ENCODE measurements around the gene PTGIR. TPM values are rescaled to one million over a fixed set of nuclear protein-coding genes. Genes with fewer than 3 reads are reported as not detected.

The PTGIR gene
- total and polyA plus RNA-seq, 2 of the 4 experiments (the other 2 are of a cell fraction) = 0.54 to 5.3 TPM

DNA sequence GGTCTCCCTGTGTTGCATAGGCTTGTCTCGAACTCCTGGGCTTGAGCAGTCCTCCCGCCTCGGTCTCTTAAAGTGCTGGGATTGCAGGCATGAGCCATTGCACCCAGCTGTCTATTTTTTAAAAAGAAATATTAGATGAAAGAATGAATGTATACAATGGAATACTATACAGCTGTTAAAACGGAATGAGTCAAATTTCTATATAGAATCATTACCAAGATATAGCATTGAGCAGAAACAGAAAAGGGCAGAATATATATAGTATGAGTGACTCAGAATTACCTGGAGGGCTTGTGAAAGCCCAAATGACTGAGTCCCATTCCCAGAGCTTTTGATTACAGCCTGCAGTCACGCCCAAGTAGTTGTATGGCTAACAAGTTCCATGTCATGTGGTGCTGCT is 31.7 kb upstream of the PTGIR start:
- H3K27ac ChIP-seq (ENCODE audit: insufficient read depth, low read length) = no peak overlapping the region
- 0 out of 2 replicates have a peak, but pooled peaks cover 3% of the 10 kb centered on the region for H3K9me1 ChIP-seq (ENCODE audit: insufficient read depth, low read length)
- H2AK5ac ChIP-seq (ENCODE audit: low read depth, low read length) = no peak overlapping the region
- no peak overlapping the region for H3K23ac ChIP-seq (ENCODE audit: low read depth, low read length)
- H4K5ac ChIP-seq (ENCODE audit: low read depth, low read length) = no peak overlapping the region
- TF ChIP-seq MXI1 (IDR thresholded peaks at IDR 0.05; ENCODE audit: borderline replicate concordance, low read depth, low read length) = no peak
- no peak for TF ChIP-seq RAD21 (IDR thresholded peaks at IDR 0.05; ENCODE audit: low read length)
- peaks cover 4% of the 10 kb centered on the region for H3K4me1 ChIP-seq (ENCODE audit: control insufficient read depth, insufficient read depth, low read length)
- no peak overlapping the region for H3K4ac ChIP-seq (ENCODE audit: low read depth, low read length)
- no peak overlapping the region for H3K4me2 ChIP-seq (ENCODE audit: low read depth, low read length)
- H3K14ac ChIP-seq (replicated peaks; ENCODE audit: low read depth, low read length) = no peak overlapping the region
- no peak overlapping the region for H2AK9ac ChIP-seq (replicated peaks; ENCODE audit: low read depth, low read length, poor library complexity)
- no peak overlapping the region for H2BK20ac ChIP-seq (ENCODE audit: low read depth, low read length)
- dilution Hi-C loops (cut with HindIII; ENCODE audit: low sequenced_read_pairs, unreplicated experiment) (no loop called here), in situ Hi-C loops (cut with MboI; ENCODE audit: low sequenced_read_pairs) (no loop called here), intact Hi-C loops (cut with micrococcal nuclease) (no loop called here)
- H3K79me1 ChIP-seq (ENCODE audit: low read depth in 1 of 2, low read length in 2 of 2) = peaks cover 0 to 14% of the 10 kb centered on the region in 2 experiments; a peak in 1 of 4 replicates
- ChIA-PET POLR2A (ENCODE audit: unreplicated experiment) (interaction anchor here (0.6 kb wide), 1 partner anchor 17 kb away, joined by 3 read pairs; no protein-coding TSS in a partner anchor), CTCF (no interaction called here)
- H3K36me3 ChIP-seq (ENCODE audit: control insufficient read depth, insufficient read depth, low read length) = peaks cover 2% of the 10 kb centered on the region; the same call in 1 of the 2 replicates
- H2AFZ ChIP-seq (replicated peaks; ENCODE audit: low read length, poor library complexity) = no peak overlapping the region
- ATAC-seq (ENCODE audit: low read depth) = no peak
- H3K4me3 ChIP-seq (ENCODE audit: insufficient read depth, low read depth, low read length) = no peak overlapping the region
- no peak for DNase-seq
- no peak overlapping the region for H3K9ac ChIP-seq (ENCODE audit: low read depth, low read length)
- H4K20me1 ChIP-seq (ENCODE audit: insufficient read depth, low read length) = no peaks in the 10 kb centered on the region
- H4K8ac ChIP-seq (ENCODE audit: low read depth in 2 of 2, low read length in 2 of 2) = no peak overlapping the region
- no peaks in the 10 kb centered on the region for H3K9me3 ChIP-seq (ENCODE audit: control insufficient read depth, insufficient read depth, low read length)
- no CpG with 5 or more reads among the region's 5 CpGs for WGBS, 2 experiments (ENCODE audit: extremely low coverage in 2 of 2, insufficient read length in 1 of 2)
- no peak overlapping the region for H4K91ac ChIP-seq (ENCODE audit: insufficient read depth, low read depth, low read length)
- no TSS peak for BruUV-seq (replicated peaks)
- no peak overlapping the region for H3K56ac ChIP-seq (ENCODE audit: extremely low read depth, insufficient read depth, low read length)
- H2BK15ac ChIP-seq (ENCODE audit: low read depth, low read length) = no peak overlapping the region
- H3K18ac ChIP-seq (ENCODE audit: low read depth, low read length) = no peak overlapping the region
- H2BK120ac ChIP-seq (ENCODE audit: low read depth, low read length) = no peak overlapping the region
- H3K27me3 ChIP-seq (ENCODE audit: control insufficient read depth, insufficient read depth, low read length) = no peaks in the 10 kb centered on the region
- no peak overlapping the region for H2BK5ac ChIP-seq (ENCODE audit: low read depth, low read length, poor library complexity, severe bottlenecking)
